Activated naive CD8-positive, alpha-beta T cell (primary cell): ENCODE data around the gene RASSF5.

Experiments
- H3K27ac Mint-ChIP-seq: one replicate; pipeline ENCODE4 v1.8.0; 2021; ENCODE audit warnings: mixed read lengths
- H3K27me3 Mint-ChIP-seq: one replicate; pipeline ENCODE4 v1.8.0; 2021; ENCODE audit warnings: mixed read lengths
- H3K36me3 Mint-ChIP-seq: one replicate; pipeline ENCODE4 v1.8.0; 2021; ENCODE audit warnings: mixed read lengths
- H3K4me1 Mint-ChIP-seq: one replicate; pipeline ENCODE4 v1.8.0; 2021; ENCODE audit warnings: low read depth, mixed read lengths
- H3K4me3 Mint-ChIP-seq: one replicate; pipeline ENCODE4 v1.8.0; 2021; ENCODE audit warnings: mild to moderate bottlenecking, mixed read lengths
- H3K9me3 Mint-ChIP-seq: one replicate; pipeline ENCODE4 v1.8.0; 2021; ENCODE audit warnings: low read depth, mixed read lengths

The RASSF5 gene, protein sequence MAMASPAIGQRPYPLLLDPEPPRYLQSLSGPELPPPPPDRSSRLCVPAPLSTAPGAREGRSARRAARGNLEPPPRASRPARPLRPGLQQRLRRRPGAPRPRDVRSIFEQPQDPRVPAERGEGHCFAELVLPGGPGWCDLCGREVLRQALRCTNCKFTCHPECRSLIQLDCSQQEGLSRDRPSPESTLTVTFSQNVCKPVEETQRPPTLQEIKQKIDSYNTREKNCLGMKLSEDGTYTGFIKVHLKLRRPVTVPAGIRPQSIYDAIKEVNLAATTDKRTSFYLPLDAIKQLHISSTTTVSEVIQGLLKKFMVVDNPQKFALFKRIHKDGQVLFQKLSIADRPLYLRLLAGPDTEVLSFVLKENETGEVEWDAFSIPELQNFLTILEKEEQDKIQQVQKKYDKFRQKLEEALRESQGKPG

DNA sequence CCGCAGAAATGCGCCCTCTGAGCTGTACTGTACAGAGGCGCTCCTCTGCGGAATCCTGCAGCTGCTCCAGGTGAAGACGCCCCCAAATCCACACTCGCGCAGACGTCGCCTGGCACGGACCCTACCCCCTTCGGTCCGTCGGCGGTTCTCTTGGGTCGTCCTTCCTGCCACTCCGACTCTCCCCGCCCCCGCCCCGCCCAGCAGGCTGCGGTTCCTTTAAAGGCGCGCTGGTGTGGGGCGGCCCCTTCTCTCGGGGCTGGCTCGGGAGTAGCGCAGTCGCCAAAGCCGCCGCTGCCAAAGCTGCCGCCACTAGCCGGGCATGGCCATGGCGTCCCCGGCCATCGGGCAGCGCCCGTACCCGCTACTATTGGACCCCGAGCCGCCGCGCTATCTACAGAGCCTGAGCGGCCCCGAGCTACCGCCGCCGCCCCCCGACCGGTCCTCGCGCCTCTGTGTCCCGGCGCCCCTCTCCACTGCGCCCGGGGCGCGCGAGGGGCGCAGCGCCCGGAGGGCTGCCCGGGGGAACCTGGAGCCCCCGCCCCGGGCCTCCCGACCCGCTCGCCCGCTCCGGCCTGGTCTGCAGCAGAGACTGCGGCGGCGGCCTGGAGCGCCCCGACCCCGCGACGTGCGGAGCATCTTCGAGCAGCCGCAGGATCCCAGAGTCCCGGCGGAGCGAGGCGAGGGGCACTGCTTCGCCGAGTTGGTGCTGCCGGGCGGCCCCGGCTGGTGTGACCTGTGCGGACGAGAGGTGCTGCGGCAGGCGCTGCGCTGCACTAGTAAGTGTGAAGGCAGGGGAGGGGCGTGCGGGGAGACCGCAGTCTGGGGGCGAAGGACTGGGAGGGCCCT, at the start of gene RASSF5:
RASSF5 (plus strand) TSS at position 248 of the 846 bp plus-strand sequence; CDS start at position 320, 72 bp downstream.
- H3K36me3 Mint-ChIP-seq = no peaks in the 10 kb centered on the region
- H3K27me3 Mint-ChIP-seq = peaks cover 19% of the 10 kb centered on the region
- peaks cover 46% of the 10 kb centered on the region for H3K4me1 Mint-ChIP-seq
- no peak within 1 kb of the TSS for H3K27ac Mint-ChIP-seq
- peak within 1 kb of the TSS; percentile 76 for H3K4me3 Mint-ChIP-seq
- H3K9me3 Mint-ChIP-seq = no peaks in the 10 kb centered on the region

DNA sequence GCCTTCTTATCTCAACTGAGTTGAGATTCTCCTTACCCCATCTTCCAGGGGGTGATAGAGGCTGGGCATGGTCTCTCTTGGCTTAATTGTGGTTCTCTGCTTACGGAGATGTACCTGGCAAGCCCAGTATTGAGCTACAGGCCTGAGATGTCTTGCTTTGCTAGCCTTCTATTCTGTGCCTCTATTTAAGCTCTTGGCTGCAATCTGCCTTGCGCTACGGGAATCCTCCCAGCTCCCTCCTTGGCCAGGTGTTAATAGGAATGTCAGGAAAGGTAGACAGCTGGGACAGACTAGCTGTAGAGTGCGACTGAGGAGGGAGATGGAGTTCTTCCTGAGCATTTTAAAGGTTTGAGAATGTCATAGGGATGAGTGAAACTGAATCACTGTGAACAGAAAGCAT, 47.6 kb upstream of the RASSF5 start:
- H3K36me3 Mint-ChIP-seq = no peaks in the 10 kb centered on the region
- H3K9me3 Mint-ChIP-seq = no peaks in the 10 kb centered on the region
- H3K4me1 Mint-ChIP-seq = peaks cover 19% of the 10 kb centered on the region
- no peaks in the 10 kb centered on the region for H3K27me3 Mint-ChIP-seq
- H3K27ac Mint-ChIP-seq = no peak overlapping the region
- no peak overlapping the region for H3K4me3 Mint-ChIP-seq

DNA sequence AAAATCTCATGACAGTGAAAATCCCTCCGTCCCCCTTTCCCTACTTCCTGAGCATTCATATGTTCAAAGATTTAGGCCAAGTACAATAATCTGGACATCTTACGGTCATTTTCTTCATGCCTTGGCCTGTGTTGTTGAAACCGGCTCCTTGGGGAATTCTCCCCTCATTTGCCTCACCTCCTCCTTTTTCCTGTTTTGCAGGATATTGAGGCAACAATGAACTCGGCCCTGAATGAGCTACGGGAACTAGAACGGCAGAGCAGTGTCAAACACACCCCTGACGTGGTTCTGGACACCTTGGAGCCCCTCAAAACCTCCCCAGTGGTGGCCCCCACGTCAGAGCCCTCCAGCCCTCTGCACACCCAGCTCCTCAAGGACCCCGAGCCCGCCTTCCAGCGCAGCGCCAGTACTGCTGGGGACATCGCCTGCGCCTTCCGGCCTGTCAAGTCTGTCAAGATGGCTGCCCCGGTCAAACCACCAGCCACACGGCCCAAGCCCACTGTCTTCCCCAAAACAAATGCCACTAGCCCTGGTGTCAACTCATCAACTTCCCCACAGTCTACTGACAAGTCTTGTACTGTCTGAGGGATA, 46.4 kb upstream of the RASSF5 start:
- Mint-ChIP-seq H3K4me3 (no peak overlapping the region), H3K27me3 (no peaks in the 10 kb centered on the region), H3K36me3 (no peaks in the 10 kb centered on the region), H3K9me3 (no peaks in the 10 kb centered on the region), H3K4me1 (peaks cover 31% of the 10 kb centered on the region), H3K27ac (no peak overlapping the region)

DNA sequence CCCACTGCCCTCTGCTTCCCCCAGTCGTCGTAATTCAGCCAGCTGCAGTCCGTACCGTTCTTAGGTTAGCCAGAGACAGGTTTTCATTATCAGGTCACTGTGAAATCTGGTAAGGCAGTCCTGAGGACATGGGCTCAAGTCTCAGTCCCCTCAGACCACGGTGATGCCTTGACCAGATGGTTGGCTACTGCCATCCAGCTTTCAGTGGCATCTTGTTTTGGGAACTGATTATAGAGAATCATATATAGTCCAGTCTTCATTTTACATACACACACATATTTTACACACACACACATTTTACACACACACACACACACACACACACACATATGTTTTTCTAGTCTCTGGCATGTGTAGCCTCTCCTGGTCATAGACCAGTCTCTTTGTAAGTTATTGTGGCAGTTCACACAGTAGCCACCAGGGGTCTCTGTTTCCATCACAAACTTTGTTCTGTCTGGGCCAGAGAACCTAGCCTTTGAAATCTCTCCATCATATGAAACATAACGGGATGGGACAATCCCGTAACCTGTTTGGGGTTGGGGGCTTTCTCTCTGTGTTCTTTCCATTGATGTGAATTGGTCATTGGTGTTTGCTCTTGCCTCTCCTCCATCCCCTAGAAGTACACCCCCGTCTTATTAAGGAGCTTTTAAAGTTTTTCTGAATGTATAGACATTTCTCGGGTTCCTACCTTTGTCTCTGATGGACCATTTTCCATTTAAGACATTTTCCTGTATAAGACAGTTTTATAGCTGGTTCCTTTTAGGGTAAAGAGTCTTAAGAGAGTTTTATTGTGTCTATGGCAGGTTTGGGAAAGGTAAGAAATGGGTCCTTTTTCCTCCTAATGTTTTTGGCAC, 45.5 kb upstream of the RASSF5 start:
- Mint-ChIP-seq H3K27me3 (no peaks in the 10 kb centered on the region), H3K27ac (no peak overlapping the region), H3K4me1 (peaks cover 39% of the 10 kb centered on the region), H3K9me3 (no peaks in the 10 kb centered on the region), H3K36me3 (no peaks in the 10 kb centered on the region), H3K4me3 (no peak overlapping the region)

DNA sequence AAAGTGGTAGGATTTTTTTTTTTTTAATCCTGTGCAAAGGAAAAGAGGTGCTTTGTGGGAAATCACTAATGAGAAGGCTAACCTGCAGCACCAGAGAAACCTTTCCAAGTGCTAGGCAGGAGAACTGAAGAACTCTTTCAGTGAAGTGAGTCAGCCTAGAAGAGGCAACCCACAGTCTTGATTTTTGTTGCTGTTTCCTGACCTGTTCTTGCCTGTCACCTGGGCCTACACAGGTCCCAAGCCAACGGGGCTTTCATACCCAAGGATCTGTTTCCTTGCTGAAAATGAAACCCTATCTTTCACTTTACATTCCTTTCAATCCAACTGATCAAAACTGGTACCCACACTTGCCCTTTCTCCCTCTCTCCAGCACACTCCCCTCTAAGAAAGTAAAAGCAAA, 44.2 kb upstream of the RASSF5 start:
- H3K9me3 Mint-ChIP-seq = no peaks in the 10 kb centered on the region
- H3K36me3 Mint-ChIP-seq = no peaks in the 10 kb centered on the region
- H3K4me3 Mint-ChIP-seq = no peak overlapping the region
- no peaks in the 10 kb centered on the region for H3K27me3 Mint-ChIP-seq
- peaks cover 52% of the 10 kb centered on the region for H3K4me1 Mint-ChIP-seq
- H3K27ac Mint-ChIP-seq = peak overlapping the region; percentile 59

DNA sequence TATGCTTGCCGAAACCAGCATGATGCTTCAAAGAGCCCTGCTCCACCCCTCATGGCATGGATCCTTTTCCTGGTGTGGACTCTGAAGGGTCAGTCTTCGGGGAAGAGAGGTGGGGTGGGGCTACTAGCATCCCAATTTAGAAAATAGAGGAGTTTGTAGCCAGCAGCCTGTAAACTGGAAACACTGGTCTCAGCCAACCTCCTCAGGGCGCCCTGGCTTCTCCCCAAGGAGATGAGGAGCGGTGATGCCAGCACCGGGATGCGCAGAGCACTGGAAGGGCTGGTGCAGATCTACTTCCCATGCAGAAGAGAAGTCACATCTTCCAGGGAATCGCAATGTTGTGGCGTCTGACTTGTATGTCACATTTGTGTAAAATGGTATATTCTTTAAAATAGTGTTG, 43.4 kb upstream of the RASSF5 start:
- Mint-ChIP-seq H3K27me3 (no peaks in the 10 kb centered on the region), H3K4me3 (no peak overlapping the region), H3K4me1 (peaks cover 60% of the 10 kb centered on the region), H3K27ac (peak overlapping the region; percentile 59), H3K36me3 (no peaks in the 10 kb centered on the region), H3K9me3 (no peaks in the 10 kb centered on the region)

DNA sequence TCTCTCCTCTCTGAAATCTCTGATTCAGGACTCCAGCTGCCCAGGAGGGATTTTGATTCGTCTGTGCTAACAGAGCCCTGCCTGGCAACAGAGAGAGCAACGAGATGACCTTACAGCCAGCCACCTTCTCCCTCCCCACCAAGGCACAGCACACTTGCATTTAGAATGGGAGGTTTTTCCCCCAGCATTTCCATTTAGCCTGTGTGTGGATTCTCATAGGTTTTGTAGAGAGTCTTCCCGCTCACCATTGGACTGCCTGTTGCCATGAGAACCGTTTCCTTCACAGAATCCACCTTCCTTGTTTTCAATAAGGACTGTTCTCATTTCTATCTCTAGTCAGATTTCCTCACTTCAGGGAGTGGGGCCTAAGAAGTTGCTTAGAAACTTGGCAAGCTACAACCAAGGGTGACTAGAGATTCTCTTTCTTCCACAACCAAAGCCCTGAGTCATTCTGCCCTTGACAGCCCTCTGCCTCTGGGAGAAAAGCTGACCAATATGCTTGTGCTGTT, 42.8 kb upstream of the RASSF5 start:
- Mint-ChIP-seq H3K9me3 (no peaks in the 10 kb centered on the region), H3K27ac (peak overlapping the region; percentile 59), H3K27me3 (no peaks in the 10 kb centered on the region), H3K4me3 (no peak overlapping the region), H3K4me1 (peaks cover 66% of the 10 kb centered on the region), H3K36me3 (no peaks in the 10 kb centered on the region)

DNA sequence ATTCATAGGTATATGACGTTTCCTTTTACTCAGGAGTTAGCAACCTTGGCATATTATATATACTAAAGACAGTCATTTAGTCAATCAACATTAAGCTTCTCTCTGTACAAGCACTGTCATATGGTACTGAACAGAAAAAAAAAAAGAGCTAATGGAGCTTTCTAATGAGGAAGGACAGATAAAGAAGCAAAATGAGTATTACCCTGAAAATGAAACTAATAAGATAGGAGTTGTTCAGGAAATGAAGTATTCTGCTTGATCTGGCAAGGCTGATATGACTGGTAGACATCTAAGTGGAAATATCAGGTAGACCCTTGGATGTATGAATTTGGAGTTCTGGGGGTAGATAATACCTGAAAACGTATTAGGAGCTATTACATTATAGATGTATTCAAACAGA, 41.4 kb upstream of the RASSF5 start:
- peak overlapping the region; percentile 44 for H3K4me3 Mint-ChIP-seq
- H3K27ac Mint-ChIP-seq = peak overlapping the region; percentile 91
- no peaks in the 10 kb centered on the region for H3K9me3 Mint-ChIP-seq
- peaks cover 75% of the 10 kb centered on the region for H3K4me1 Mint-ChIP-seq
- H3K36me3 Mint-ChIP-seq = no peaks in the 10 kb centered on the region
- H3K27me3 Mint-ChIP-seq = no peaks in the 10 kb centered on the region

DNA sequence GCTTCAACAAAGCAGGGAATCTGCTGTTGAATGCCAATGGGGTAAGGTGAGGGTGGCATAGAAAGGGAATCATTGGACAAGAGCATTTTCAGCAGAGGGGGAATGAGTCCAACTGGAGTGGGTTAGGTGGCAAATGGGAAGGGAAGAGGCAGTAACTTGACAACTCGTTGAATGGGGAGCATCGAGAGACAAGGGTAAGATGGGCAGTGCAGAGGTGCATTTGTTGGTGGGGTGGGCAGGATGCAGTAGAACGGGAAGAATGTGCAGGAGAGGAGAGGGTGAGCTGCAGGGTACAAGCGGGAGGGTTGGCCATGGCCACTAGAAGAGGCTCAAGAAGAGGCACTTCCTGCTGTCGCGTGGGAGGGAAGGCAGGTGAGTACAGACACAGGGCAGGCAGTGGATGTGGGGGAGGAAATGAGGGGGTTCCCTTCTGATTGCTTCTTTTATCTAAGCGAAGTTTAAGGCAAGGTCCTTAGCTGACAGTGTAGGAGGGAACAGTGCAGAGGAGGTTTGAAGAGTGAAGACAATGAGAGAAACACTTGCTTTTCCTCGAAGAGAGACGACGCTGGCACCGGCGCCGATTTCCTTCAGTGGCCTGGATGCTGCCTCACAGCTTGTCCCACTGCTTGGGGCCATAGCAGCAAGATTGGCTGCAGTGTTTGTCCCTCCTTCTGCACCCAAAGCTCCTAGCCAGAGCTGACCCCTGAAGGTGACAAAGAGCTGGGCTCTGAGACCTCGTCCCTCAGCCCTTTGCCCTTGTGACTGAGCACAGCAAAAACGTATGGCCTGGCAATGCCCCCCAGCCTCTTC, 40.3 kb upstream of the RASSF5 start:
- peak overlapping the region; percentile 93 for H3K27ac Mint-ChIP-seq
- H3K4me3 Mint-ChIP-seq = peak overlapping the region; percentile 91
- H3K9me3 Mint-ChIP-seq = no peaks in the 10 kb centered on the region
- H3K36me3 Mint-ChIP-seq = no peaks in the 10 kb centered on the region
- no peaks in the 10 kb centered on the region for H3K27me3 Mint-ChIP-seq
- H3K4me1 Mint-ChIP-seq = peaks cover 81% of the 10 kb centered on the region

DNA sequence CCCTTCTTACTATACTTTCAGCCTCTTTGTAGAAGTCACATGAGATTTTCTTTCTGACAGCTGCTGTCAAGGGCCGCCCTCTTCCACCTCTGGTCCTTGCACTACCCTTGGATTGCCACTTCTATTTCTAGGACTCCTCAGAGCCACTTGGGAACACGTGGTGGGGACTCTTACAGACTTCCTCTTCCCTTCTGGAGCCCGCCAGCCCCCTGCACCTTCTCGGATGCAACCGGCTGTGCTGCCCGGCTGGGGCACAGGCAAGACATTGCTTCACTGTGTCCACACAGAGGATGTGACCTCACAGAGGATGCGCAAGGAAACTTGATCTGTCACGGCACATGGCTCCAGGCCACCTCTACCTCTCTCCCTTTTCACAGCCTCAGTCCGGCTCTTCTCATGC, 39.4 kb upstream of the RASSF5 start:
- Mint-ChIP-seq H3K9me3 (no peaks in the 10 kb centered on the region), H3K4me1 (peaks cover 86% of the 10 kb centered on the region), H3K36me3 (no peaks in the 10 kb centered on the region), H3K27me3 (no peaks in the 10 kb centered on the region), H3K4me3 (peak overlapping the region; percentile 91), H3K27ac (peak overlapping the region; percentile 93)

DNA sequence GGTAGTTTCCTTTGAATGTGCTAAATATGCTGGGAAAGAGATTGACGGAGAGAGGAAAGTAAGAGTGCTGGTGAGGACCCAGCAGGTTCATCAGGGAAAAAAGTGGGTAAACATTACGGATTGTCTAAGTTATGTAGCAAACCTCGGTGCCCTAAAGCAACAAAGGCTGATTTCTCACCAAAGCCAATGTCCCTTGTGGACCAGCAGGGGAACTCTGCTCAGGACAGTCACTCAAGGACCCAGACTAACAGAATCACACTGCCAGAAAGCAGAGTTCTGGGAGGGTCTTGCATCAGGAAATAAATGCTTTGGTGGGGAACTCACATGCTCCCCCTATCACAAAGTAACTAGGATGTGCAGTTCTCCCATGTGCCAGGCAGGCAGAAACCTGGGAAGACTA, 38.8 kb upstream of the RASSF5 start:
- Mint-ChIP-seq H3K9me3 (no peaks in the 10 kb centered on the region), H3K4me1 (peaks cover 86% of the 10 kb centered on the region), H3K36me3 (no peaks in the 10 kb centered on the region), H3K27me3 (no peaks in the 10 kb centered on the region), H3K27ac (peak overlapping the region; percentile 93), H3K4me3 (peak overlapping the region; percentile 91)

DNA sequence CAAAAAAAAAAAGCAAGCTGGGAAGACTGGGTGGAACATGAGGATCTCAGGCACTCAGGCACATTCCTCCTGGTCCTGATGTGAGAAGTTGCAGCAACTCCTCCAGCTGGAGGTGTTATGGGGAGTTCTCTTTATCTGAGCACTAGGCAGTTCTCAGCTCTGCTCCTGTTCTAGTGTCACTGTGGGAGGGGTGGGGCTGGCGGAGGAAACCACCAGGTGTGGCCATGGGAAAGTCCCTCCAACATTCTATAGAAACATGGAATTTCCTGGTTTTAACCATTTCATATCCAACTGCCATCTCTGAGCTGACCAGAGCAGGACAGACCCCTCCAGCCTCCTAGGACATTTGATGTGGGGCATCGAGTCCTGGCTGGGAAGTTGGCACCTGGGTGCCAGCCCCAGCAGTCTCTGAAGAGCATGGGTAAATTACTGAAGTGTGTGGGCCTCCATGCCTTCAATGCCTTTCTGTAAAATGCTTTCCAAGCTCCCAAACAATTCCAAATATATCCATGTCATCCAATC, 37.9 kb upstream of the RASSF5 start:
- Mint-ChIP-seq H3K4me3 (peak overlapping the region; percentile 91), H3K36me3 (no peaks in the 10 kb centered on the region), H3K27ac (peak overlapping the region; percentile 89), H3K9me3 (no peaks in the 10 kb centered on the region), H3K4me1 (peaks cover 88% of the 10 kb centered on the region), H3K27me3 (no peaks in the 10 kb centered on the region)

DNA sequence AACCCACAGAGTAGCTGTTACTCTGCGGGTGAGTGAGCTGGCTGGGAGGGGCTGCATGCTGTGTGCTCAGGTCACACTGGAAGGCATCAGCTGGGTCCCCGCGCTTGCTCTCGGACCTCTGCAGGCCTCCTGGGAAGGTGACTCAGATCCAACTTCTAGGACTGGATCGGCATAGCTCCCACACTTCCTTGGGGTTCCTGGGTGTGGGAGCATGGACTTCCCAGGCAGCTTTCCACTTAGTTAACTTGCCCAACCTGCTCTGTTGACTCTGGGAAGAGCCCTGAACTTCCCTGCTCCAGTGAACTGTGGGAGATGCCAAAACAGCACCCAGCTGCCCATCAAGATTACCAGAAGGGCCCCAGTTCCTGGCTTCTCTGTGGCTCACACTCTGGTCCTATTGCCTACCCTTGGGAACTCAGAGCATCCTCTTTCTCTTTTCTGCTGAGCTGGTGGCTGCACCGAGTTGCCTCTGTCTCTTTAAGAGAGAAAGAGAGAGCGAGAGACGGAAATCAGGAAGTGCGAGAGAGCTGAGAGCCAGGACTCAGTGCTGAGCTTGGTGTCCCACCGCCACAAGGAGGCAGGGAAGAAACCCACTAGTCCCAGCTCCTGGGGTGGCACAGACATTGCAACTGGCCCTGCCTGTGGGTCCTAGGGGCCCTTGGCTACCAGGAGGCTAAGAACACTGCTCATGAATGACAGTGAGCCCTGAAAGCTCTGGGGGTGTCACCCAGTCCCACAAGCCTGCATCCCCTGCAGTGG, 37.2 kb upstream of the RASSF5 start, which contains the start of gene IKBKE:
IKBKE (plus strand) TSS at position 544 of the 759 bp plus-strand sequence. CDS start 2,752 bp downstream, outside the sequence.
- peak within 1 kb of the TSS; percentile 91 for H3K4me3 Mint-ChIP-seq

More for the DNA sequence above, 37.2 kb upstream of the RASSF5 start, which contains the start of gene IKBKE:
- no peaks in the 10 kb centered on the region for H3K36me3 Mint-ChIP-seq
- peak within 1 kb of the TSS; percentile 89 for H3K27ac Mint-ChIP-seq
- H3K4me1 Mint-ChIP-seq = peaks cover 85% of the 10 kb centered on the region
- H3K27me3 Mint-ChIP-seq = no peaks in the 10 kb centered on the region
- no peaks in the 10 kb centered on the region for H3K9me3 Mint-ChIP-seq
